HG03432 (cell line): Measurements from ENCODE around the gene RPS27L.

Experiments
- ATAC-seq: cut with Tn5 transposase; IDR thresholded peaks from one replicate; pipeline ENCODE4 v1.9.1; 2021; ENCODE audit warnings: mild to moderate bottlenecking, moderate library complexity; ENCODE audit not compliant: unreplicated experiment

Gene RPS27L

DNA sequence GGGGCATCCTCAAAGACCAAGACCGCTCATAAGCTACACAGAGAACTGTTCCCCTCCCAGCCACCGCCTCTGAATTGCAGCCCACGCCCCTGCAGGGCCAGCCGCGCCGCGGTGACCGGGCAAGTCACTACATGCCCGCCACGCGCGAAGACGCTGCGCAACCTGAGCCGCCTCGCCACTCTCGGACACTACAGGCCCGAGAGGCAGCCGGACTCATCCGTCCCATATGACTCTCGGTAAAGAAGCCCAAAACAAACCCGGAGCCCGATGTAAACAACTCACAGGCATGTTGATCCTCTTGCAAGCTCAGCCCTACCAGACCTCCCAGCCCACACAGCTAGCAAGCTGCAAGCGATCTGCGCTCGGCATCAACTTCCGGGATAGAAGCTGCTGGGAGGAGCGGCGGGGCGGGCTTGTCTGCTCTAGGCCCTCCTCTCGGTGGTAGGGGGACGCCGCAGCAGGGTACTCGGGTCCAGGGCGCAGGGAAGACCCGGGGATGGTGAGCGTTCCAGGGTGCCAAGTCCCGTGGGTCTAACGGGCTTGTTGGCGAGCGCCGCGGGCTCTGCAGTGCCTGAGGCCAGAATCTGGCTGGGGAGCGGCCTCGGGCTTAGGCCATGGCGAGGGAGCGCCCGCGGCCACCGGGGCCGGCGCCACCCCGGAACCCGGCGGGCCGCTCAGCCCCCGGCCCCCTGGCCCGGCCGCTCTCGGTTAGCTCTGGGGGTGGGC, at the start of gene RPS27L:
RPS27L (minus strand) TSS at position 360 of the 726 bp plus-strand sequence; CDS start at position 288, 72 bp downstream.
- peak; percentile 91 for ATAC-seq

DNA sequence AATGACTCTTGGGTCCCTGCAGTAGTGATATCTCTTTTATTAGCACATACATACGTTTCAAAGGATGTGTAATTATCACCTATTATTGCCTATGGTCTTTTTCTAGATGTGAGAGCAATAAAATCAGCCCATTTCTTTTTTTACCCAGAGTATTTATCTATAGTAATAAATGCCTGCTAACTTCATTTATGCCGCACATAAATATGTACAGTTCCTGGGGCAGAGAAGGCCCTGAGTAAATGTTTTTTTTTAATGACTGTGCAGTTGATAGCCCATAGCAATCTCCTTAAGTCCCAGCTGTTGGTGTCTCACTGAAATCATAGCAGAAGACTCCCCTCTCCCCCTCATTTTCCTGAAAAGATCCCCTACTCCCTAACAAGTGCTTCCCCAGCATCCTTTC, 48.8 kb upstream of the RPS27L start:
- no peak for ATAC-seq

DNA sequence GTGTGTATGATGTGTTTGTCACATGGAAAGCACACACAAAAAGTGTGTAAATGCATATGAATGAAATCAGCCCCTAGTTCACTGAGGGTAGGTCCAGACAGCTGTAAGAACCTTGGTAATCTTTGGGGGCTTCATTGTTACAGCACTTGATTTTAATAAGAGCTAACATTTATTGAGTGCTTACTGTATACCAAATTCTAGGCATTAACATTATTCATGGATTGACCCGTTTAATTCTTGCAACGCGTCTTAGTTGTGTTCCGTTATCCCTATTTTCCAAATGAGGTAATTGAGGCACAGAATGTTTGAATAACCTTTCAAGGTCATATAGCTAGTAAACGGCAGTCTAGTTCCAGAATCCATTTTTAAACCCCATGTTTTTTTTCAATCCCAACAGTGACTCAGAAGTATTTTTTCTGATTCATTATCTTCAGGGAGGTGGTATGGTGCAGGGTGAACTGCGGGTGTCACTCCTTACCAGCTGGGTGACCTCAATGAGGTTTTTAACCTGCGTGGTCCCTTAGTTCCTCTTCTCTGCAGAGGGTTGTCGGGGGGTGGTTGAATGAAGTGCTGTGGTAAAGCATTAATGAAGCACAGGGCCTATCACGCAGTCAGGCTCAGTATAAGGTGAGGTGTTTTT, 46.3 kb upstream of the RPS27L start:
- ATAC-seq = no peak

DNA sequence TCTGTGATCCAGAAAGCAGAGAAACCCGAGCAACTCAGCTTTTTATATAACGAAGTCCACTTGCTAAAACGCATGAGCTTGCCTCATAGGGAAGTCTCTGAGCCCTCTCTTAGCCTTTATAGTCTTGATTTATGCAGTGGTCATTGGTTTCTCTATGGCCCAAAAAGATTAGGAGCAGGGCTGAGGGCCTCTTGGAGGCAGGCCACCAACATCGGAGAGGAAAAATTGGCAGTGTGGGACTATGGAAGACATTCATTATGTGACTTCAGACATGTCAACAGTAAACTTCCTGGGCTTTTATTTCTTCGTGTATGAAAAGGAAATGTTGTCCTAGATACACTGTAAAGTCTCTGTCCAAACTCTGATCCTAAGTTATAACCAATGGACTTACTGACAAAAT, 45.6 kb upstream of the RPS27L start:
- no peak for ATAC-seq

DNA sequence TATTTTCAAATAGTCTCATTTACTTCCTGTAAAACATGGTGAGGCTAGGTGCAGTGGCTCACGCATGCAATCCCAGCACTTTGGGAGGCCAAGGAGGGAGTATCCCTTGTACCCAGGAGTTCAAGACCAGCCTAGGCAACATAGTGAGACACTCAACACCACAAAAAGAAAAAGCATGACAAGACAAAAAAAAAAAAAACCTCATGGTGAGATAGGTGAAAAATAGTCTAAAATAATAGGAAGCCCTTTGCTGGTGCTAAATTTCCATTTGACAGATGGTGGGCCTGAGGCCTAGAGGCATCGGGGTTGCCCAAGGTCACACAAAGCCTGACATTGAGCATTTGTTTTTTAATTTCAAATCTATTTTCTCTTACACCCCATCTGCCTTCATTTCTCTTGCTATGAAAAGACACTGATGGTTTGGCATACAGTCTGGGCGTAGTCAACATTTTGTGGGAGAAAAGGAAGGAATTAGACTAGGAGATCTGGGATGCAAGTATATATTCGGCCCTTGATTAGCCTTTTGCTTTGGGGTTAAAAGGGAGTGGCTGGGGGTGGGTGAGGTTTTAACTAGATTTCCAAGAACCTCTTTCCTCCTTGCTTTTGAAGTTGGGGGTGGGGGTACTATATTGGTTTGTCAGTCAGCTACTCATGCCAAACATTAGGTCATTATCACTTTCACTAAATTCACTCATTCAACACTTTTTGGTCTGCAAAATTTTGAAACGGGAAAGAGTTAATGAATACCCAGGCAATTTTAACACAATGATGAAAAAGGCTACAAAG, 43.4 kb upstream of the RPS27L start:
- ATAC-seq = no peak

DNA sequence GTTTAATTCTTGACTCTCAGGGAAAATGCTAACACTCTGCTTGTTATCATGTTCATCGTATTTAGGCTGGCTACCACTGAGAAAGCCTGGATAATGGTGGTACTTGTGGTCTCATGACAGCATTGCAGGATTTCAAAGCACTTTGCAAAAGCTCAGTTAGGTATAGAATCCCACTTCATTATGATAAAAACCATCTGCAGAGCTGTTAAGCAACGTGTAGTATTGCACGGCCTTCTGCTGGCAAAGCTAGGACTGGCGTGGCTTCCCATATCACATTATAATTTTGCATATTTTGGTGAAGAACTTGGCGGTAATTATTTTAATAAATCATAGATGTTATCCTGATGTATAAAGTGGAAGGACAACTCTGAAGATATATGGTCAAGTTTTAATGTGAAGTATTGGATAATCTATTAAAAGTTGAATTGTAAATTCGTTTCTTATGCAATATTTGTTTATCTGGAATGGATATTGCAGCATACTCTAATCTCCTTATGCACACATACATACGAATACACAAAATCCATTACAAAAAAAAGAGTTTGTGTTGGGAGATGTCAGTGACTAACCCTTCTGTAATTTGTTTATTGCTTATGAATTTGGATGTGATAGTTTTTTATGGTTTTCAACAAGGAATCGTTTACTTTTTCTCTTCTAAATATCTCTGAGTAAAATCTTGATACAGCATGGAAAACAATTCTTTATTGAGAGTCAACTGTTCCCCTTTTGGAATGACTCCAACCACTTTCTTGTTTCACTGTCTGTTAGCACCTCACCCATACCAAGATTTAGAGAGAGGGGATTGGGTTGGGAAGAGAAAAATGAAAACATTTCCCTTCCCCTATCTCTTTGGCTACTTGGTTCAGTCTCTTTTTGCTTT, 41.3 kb upstream of the RPS27L start:
- ATAC-seq = no peak

DNA sequence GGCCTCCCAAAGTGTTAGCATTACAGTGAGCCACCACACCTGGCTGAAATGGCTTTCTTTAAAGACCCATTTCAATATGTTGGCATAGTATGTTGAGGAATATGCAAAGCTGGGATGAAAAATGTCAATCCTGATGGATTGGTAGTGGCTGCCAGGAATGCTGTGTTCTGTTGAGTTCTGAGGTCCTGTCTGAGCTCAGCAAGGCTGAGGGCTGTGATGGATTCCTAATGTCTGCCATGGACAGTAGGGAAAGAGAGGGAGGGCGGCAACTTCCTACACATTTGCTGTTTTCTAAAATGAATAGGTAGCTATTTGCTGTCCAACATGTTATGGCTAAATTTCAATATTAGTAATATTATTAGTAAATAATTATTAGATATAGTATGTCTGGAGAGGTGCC, 40.3 kb upstream of the RPS27L start:
- no peak for ATAC-seq

DNA sequence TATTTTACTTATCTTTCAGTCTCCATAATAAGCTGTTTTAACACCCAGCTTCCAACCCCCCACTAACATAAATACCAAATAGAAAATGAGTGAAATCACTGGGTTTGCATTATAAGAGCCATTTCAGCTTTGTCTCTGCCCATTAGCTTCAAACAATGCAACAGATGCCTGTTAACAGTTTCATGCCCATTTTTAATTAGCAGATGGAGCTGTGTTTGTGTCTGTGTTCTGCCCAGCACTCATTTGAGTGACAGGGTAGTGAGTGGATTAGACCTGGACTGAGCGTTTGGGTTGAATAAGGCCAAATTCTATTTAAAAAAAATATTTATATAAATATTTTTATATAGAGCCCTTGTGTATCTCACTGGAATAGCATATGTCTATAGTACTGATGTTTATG, 39.6 kb upstream of the RPS27L start:
- ATAC-seq = no peak

DNA sequence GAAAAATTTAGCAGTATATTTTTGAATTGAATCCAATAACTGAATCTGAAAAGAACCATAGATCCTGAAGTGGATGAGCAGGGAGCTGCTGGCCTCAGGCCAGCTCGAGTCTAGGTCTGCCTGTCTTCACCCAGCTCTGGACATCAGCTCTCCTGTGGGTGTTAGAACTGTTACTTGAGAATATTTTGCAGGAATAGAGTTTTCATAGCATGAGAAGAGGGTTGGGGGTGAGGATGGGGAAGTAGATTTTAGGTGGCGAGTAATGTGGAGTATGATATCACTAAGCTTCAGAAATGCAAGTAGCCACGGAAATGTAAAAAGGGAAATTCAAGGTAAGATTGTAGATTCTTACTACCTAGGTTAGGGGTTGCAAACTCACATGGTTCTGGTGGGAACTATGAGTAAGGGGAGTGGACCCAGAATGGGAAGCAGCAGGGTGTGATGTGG, 38.3 kb upstream of the RPS27L start:
- no peak for ATAC-seq

DNA sequence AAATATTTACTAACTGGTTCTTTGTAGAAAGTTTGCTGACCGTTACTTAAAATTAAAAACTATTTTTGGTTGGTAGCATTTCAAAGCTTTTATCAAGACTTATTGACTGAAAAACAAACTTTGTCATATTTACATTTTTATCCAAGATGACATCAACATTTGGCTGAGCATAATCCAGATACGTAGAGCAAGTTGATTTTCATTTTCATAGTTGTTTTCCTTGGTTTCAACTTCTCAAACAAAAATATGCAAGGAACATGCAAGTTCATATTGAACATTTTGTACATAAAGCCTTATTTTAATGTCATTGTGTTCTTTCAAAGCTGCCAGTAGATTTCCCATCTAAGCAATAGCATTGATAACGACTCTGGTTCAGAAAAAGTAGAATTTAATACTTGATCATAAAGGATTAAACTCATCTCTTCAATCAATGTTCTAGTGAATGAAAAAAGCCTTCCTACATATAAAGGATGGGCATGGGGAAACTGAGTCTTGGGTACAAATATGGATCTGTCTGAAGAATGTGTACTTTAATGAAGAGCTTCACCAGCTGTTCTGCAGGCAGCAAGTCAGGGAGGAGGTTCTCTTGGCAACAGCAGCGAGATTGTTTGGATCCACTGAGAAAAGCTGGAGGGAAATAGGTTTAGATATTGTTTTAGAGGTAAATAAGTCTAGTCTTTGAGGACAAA, 37.7 kb upstream of the RPS27L start:
- ATAC-seq = no peak

DNA sequence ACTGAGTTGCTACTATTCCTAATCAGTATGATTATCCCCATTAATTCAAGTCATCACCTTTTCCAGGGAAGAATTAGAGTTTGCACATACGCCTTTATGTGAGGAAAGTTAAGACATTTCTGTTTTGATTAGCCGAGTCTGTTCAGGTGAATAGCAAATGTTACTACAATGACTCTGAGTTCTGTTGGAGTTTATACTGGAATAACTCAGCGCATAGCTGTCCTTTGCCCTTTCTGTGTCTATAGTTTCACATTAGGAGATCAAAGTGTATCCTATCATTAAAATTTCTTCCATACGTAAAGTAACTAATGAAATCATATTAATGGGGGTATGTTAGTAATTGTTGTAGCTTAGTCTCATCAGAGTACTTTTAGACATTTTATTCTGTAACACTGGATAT, 37.0 kb upstream of the RPS27L start:
- ATAC-seq = no peak

DNA sequence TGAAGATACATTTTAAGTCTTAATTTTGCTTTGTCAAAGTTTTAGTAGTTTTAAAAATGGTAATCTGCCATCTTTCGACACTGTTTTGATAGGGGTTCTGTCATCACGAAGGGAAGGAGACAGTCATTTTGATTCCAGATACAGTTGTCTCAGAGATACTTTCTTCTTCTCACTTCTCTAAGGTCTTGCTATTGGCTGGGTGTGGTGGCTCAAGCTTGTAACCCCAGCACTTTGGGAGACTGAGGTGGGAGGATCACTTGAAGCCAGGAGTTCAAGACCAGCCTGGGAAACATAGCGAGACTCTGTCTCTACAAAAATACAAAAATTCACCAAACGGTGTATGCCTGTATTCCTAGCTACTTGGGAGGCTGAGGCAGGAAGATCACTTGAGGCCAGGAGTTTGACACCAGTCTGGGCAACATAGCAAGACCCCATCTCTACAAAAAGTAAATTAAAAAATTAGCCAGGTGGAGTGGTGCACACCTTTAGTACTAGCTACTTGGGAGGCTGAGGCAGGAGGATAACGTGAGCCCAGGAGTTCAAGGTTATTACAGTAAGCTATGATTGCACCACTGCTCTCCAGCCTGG, 35.4 kb upstream of the RPS27L start:
- ATAC-seq = no peak

DNA sequence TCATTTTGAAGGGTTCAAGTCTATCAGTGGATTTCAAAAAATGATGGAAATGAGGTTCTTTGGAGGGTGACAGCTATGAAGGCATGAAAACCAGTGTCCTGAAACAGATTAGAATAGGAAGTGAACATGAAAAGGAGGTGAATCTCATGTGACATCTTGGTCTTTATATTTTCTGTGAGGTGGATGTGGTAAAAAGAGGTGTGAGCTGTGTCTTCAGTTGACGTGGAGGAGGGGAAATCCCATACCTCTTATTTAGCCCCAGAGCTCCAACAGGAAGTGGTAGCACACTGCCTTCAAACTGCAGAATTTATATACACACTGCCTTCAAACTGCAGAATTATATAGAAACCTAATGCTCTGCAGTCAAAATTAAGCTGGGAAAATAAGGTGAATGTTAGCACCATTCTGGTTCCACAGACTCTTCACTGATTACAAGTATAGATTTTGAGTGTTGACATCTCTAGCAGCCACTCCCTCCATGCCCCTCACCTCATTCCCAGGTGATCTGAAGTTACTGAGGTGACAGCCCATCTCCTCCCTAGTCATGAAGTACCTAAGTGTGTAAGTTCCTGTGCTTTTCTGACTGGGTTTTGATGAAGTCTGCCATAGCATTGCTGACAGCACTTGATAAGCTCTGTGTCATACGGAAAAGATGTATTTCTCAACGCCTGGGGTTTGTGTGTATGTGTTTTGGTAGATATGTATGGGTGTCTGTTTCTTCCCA, 34.8 kb upstream of the RPS27L start:
- ATAC-seq = peak; percentile 38

DNA sequence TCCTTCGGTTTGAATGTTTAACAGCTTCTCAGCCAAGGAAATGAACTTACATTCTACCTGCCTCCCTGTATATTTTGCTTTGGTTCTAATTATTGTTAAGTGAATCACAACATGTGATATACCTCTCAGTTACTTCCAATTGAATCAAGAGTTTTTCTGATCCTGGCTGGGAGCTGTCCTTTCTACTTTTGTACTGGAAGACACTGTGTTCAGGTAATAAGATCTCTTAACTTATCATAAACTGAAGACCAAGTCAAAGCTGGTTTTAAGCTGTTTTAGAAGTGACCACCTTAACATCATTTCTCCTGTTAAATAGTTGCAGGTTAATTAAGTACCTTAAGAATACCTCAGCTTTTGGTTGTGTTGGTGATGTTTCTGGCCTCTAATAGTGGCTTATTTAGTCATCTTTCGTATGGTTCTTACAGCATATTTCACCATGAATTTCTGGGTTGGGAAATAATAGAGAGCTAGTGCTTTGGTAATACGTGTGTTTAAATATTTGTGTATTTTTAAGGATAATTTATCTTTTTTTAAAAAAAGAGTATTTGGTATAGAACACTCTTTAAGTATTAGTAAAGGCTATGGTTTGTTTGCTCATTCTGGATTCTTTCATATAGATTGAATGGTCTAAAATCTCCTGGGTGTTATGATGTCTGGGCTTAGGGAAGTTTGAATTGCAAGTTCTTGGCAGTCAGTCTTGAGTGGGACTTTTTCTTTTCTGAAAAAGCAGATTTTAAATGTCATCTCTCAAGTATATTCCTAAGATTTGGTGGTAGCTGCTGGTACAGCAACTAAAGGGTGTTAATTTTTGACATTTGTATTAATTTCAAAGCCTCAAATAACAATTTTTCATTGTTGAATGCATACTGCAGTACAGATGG, 33.7 kb upstream of the RPS27L start:
- no peak for ATAC-seq

DNA sequence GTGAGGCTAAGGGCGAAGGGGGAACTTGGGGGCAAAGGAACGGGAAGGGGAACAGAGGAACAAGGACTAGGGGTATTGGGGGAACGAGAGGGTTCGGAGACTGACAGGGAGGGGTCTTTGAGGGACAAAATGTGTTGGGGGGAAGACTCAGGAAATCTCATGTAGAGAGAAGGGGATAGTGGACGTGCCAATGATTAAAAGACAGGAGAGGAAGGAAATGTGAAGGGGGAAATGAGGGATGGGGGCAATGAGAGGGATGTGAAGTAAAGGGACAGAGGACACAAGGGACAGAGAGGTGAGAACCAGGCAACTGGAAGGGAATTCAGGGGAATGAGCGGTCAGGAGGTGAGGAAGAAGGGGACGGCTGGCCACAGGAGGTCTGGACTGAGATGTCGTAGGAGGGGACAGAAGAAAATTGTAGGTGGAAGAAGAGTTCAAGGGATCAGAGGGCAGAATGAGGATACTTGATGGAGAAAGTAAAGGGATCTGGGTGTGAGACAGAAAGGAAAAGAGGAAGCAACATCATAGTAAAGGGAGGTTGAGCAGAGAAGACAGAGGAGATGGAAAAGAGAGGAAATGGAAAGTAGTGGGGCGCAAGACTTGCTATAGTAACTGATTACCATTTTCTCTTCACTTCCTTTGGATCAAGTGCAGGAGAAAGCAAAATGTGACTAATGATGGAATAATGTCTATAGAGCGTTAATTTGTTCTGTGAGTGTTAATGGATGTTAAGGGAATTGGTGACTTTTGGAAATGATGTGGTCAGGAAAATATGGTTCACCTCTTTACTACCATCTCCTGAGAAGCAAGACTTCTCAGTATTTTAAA, 32.9 kb upstream of the RPS27L start:
- ATAC-seq = no peak

DNA sequence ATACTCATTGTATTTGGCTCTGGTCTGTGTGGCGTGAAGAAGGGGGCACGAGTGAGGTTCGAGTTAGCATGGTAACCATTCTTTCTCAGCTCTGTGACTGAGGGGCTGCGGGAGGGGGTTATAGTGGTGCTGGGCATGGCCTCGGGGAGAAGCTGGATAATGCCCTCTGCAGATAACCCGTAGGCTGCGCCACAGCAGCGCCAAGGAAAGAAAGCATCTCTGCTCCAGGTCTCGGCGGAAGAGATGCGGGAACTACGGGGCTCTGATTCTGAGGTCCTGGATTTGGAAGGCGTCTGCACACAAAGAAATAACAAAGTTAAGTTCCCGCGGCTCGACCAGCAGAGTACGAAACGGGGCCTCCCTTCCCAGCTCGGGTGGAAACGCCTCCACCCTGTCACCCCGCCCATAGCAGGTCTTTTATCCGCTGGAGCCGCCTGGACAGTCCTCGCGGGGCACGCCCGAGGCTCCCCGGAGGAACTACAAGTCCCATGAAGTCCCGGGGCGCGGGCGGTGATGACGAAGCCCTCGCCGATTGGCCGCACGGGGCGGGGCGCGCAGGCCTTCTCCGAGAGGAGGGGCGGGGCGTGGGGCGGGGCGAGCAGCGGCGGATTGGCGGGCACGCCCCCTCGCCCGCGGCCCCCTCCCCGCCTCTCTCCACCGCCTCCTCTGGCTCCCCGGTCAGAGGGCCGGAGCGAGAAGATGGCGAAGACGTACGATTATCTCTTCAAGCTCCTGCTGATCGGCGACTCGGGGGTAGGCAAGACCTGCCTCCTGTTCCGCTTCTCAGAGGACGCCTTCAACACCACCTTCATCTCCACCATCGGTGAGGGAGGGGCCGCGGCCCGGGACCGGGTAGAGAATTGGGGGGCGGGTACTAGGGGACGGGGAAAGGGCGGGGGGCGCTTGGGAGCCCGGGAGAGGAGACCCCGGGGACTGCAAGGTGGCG, 31.9 kb upstream of the RPS27L start, which contains the start of gene RAB8B:
RAB8B (plus strand) TSS at position 681 of the 946 bp plus-strand sequence; CDS start at position 700, 19 bp downstream.
- ATAC-seq = peak; percentile 82
